ENCODE results near the gene XPO6.

The XPO6 gene

GRCh38 chr16:28167221-28167620, 44.5 kb downstream of the XPO6 start:
- Histone ChIP-seq H3K27ac (replicated peaks) (no peak overlapping the region), H3K4me3 (replicated peaks; ENCODE audit: insufficient read depth, low read length) (no peak overlapping the region), H3K27me3 (ENCODE audit: insufficient read depth, poor library complexity, severe bottlenecking) (no peaks in the 10 kb centered on the region)
- TF ChIP-seq CTCF (IDR thresholded peaks at IDR 0.05; ENCODE audit: insufficient read depth, low read length): no peak
- no peak for TF ChIP-seq SPI1 (IDR thresholded peaks at IDR 0.05; ENCODE audit: borderline replicate concordance, low read depth)
- no peak for TF ChIP-seq GABPA (IDR thresholded peaks at IDR 0.05; ENCODE audit: low read depth)
- TF ChIP-seq, protein P1, sequence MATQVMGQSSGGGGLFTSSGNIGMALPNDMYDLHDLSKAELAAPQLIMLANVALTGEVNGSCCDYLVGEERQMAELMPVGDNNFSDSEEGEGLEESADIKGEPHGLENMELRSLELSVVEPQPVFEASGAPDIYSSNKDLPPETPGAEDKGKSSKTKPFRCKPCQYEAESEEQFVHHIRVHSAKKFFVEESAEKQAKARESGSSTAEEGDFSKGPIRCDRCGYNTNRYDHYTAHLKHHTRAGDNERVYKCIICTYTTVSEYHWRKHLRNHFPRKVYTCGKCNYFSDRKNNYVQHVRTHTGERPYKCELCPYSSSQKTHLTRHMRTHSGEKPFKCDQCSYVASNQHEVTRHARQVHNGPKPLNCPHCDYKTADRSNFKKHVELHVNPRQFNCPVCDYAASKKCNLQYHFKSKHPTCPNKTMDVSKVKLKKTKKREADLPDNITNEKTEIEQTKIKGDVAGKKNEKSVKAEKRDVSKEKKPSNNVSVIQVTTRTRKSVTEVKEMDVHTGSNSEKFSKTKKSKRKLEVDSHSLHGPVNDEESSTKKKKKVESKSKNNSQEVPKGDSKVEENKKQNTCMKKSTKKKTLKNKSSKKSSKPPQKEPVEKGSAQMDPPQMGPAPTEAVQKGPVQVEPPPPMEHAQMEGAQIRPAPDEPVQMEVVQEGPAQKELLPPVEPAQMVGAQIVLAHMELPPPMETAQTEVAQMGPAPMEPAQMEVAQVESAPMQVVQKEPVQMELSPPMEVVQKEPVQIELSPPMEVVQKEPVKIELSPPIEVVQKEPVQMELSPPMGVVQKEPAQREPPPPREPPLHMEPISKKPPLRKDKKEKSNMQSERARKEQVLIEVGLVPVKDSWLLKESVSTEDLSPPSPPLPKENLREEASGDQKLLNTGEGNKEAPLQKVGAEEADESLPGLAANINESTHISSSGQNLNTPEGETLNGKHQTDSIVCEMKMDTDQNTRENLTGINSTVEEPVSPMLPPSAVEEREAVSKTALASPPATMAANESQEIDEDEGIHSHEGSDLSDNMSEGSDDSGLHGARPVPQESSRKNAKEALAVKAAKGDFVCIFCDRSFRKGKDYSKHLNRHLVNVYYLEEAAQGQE (IDR thresholded peaks at IDR 0.05; ENCODE audit: insufficient replicate concordance, low read depth): no peak
- no peak for TF ChIP-seq POLR2AphosphoS5 (IDR thresholded peaks at IDR 0.05; ENCODE audit: low read depth)
- no peak for DNase-seq (ENCODE audit: low read depth in 1 of 2, low spot score in 1 of 2)

DNA sequence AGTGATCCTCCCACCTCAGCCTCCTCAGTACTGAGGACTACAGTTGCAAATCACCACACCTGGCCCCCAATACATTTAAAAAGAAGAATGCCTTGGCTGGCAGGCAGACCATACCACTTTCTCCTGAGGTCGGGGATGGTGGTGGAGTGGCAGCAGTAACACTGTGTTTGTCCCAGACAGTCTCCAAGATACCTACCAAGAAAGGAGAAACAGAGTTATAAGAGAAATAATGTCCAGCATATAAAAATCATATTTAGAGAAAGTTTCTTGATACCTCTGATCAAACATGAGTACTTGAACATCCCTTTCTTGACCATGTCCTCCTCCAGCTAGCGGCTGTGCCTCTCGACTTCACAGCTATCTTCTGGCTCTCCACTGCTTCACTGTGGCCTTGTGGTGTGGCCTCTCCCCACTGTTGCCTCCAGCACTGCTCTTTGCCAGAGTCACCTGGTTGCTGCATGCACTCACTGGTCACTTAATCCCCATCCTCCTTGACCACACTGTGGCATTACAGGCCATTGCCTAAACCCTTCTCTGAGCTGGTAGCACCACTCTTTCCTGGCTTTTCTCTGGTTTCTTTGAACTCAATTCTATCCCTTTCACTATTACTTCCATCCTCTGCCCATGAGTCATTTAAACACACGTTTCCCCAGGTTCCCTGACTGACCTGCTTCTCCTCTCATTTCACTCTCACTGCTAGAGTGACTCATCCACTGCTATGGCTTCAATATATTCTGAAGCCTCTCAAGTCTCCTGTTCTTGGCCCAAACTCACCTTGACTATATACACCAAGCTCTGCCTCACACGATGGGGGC, 45.2 kb downstream of the XPO6 start:
- Histone ChIP-seq H3K27ac (replicated peaks) (peak overlapping the region; percentile 57; the same call in 1 of the 2 replicates), H3K4me3 (replicated peaks; ENCODE audit: insufficient read depth, low read length) (no peak overlapping the region), H3K27me3 (ENCODE audit: insufficient read depth, poor library complexity, severe bottlenecking) (no peaks in the 10 kb centered on the region)
- TF ChIP-seq SPI1 (IDR thresholded peaks at IDR 0.05; ENCODE audit: borderline replicate concordance, low read depth) (no peak), CTCF (IDR thresholded peaks at IDR 0.05; ENCODE audit: insufficient read depth, low read length) (no peak), POLR2AphosphoS5 (IDR thresholded peaks at IDR 0.05; ENCODE audit: low read depth) (no peak), GABPA (IDR thresholded peaks at IDR 0.05; ENCODE audit: low read depth) (no peak)
- TF ChIP-seq, protein P1 (IDR thresholded peaks at IDR 0.05; ENCODE audit: insufficient replicate concordance, low read depth): no peak
- no peak for DNase-seq (ENCODE audit: low read depth in 1 of 2, low spot score in 1 of 2)

- DNase-seq (ENCODE audit: low read depth in 1 of 2, low spot score in 1 of 2): no peak
- Histone ChIP-seq H3K27me3 (ENCODE audit: insufficient read depth, poor library complexity, severe bottlenecking) (no peaks in the 10 kb centered on the region), H3K4me3 (replicated peaks; ENCODE audit: insufficient read depth, low read length) (no peak overlapping the region), H3K27ac (replicated peaks) (peak overlapping the region; percentile 57)
- TF ChIP-seq CTCF (IDR thresholded peaks at IDR 0.05; ENCODE audit: insufficient read depth, low read length) (no peak), GABPA (IDR thresholded peaks at IDR 0.05; ENCODE audit: low read depth) (no peak), POLR2AphosphoS5 (IDR thresholded peaks at IDR 0.05; ENCODE audit: low read depth) (no peak), SPI1 (IDR thresholded peaks at IDR 0.05; ENCODE audit: borderline replicate concordance, low read depth) (no peak)
- TF ChIP-seq, protein P1 (IDR thresholded peaks at IDR 0.05; ENCODE audit: insufficient replicate concordance, low read depth): no peak
Observed at GRCh38 chr16:28165598-28165997, 46.2 kb downstream of the XPO6 start.

Measured in HL-60 (cell line).